ENCODE measurements around the gene INPP4B.
"Not testable (repeated sequence)": the region's sequence is repeated elsewhere in the genome, so short reads cannot be mapped to it uniquely, and the experiment has no call there.

INPP4B gene

GRCh38 chr4:142824368-142824767, 21.7 kb downstream of the INPP4B start:
- DNase-seq = no peak

- DNase-seq = no peak
Measured at GRCh38 chr4:142823796-142824195, 22.3 kb downstream of the INPP4B start.

- no peak for DNase-seq
Measured at GRCh38 chr4:142818476-142818875, 27.6 kb downstream of the INPP4B start.

- no peak for DNase-seq
Measured at GRCh38 chr4:142818031-142818430, 28.1 kb downstream of the INPP4B start.

GRCh38 chr4:142817442-142817841, 28.7 kb downstream of the INPP4B start:
- DNase-seq = no peak

- no peak for DNase-seq
Measured at GRCh38 chr4:142815834-142816233, 30.3 kb downstream of the INPP4B start.

- no peak for DNase-seq
Measured at GRCh38 chr4:142813388-142813787, 32.7 kb downstream of the INPP4B start.

GRCh38 chr4:142812091-142812490, 34.0 kb downstream of the INPP4B start:
- no peak for DNase-seq

GRCh38 chr4:142811034-142811433, 35.1 kb downstream of the INPP4B start:
- DNase-seq = no peak

- no peak for DNase-seq
Measured at GRCh38 chr4:142809559-142809958, 36.5 kb downstream of the INPP4B start.

GRCh38 chr4:142803879-142804278, 42.2 kb downstream of the INPP4B start:
- not testable (repeated sequence) for DNase-seq

- DNase-seq = no peak
Measured at GRCh38 chr4:142801966-142802365, 44.1 kb downstream of the INPP4B start.

- no peak for DNase-seq
Measured at GRCh38 chr4:142781114-142781513, 65.0 kb downstream of the INPP4B start.

GRCh38 chr4:142778900-142779299, 67.2 kb downstream of the INPP4B start:
- DNase-seq = no peak

GRCh38 chr4:142778430-142778829, 67.7 kb downstream of the INPP4B start:
- DNase-seq = no peak

GRCh38 chr4:142777045-142777743, 68.9 kb downstream of the INPP4B start:
- DNase-seq = no peak

- no peak for DNase-seq
Measured at GRCh38 chr4:142776026-142776425, 70.1 kb downstream of the INPP4B start.

- DNase-seq = no peak
Measured at GRCh38 chr4:142773505-142773904, 72.6 kb downstream of the INPP4B start.

GRCh38 chr4:142762280-142762679, 83.8 kb downstream of the INPP4B start:
- DNase-seq = no peak

GRCh38 chr4:142752202-142752786, 93.8 kb downstream of the INPP4B start:
- no peak for DNase-seq

GRCh38 chr4:142743121-142743825, 102.8 kb downstream of the INPP4B start:
- DNase-seq = no peak

- no peak for DNase-seq
Measured at GRCh38 chr4:142741995-142742394, 104.1 kb downstream of the INPP4B start.

- DNase-seq = no peak
Measured at GRCh38 chr4:142728233-142728632, 117.9 kb downstream of the INPP4B start.

- DNase-seq = no peak
Measured at GRCh38 chr4:142727149-142727548, 119.0 kb downstream of the INPP4B start.

Measured in NCI-H526 (cell line).